ENCODE measurements around the gene ALOX5AP. TPM values are rescaled to one million over a fixed set of nuclear protein-coding genes. Genes with fewer than 3 reads are reported as not detected.

The ALOX5AP gene
- total and polyA plus RNA-seq, 4 donors: 17.9 to 753 (median 111) TPM

DNA sequence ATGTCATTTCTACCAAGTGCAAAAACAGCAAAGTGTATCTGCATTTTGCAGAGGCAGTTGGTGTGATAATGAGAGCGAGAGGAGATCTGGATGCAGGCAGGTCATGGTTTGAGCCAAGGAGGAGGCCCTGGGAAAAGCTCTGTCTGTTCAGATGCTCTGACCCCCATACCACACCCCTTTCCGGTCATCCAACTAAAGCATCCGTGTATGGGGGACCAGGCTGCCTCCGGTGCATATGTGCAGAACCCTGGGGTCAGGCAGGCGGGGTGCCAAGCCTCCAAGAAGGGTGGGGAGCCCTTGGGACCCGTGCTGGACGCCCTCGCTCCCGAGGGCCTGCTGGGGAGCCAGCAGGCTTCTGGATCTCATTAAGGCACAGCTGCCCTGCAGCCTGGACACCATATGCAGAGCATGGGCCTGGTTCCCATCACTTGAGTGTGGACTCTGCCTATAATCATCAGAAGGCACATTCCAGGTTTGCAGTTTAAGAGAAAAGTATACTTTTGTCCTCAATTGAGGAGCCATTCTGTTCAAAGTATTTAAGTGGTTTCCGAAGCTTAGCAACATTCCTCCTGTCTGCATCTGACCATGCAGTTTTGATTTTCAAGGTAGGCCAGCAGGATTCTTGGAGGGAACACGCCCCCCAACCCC lies 56.1 kb downstream of the ALOX5AP start:
- TF ChIP-seq, protein P1, sequence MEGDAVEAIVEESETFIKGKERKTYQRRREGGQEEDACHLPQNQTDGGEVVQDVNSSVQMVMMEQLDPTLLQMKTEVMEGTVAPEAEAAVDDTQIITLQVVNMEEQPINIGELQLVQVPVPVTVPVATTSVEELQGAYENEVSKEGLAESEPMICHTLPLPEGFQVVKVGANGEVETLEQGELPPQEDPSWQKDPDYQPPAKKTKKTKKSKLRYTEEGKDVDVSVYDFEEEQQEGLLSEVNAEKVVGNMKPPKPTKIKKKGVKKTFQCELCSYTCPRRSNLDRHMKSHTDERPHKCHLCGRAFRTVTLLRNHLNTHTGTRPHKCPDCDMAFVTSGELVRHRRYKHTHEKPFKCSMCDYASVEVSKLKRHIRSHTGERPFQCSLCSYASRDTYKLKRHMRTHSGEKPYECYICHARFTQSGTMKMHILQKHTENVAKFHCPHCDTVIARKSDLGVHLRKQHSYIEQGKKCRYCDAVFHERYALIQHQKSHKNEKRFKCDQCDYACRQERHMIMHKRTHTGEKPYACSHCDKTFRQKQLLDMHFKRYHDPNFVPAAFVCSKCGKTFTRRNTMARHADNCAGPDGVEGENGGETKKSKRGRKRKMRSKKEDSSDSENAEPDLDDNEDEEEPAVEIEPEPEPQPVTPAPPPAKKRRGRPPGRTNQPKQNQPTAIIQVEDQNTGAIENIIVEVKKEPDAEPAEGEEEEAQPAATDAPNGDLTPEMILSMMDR (IDR thresholded peaks at IDR 0.05; ENCODE audit: control extremely low read depth, extremely low read depth): no peak
- no peak for ATAC-seq (ENCODE audit: insufficient read depth, low FRiP score)
- Histone ChIP-seq H3K4me3 (no peak overlapping the region), H3K9me3 (ENCODE audit: control insufficient read depth in 4 of 4, insufficient read depth in 3 of 4, low read length in 3 of 4) (no peaks in the 10 kb centered on the region), H3K4me1 (ENCODE audit: control insufficient read depth in 5 of 5, insufficient read depth in 5 of 5, low read length in 5 of 5) (peaks cover 0 to 25% (median 9%) of the 10 kb centered on the region in 5 donors), H3K27ac (ENCODE audit: low read depth in 1 of 2, low read length in 1 of 2) (no peak overlapping the region), H3K27me3 (ENCODE audit: control insufficient read depth in 3 of 3, insufficient read depth in 3 of 3, low read length in 2 of 3) (no peaks in the 10 kb centered on the region), H3K36me3 (ENCODE audit: control insufficient read depth in 4 of 4, insufficient read depth in 4 of 4, low read length in 4 of 4) (no peaks in the 10 kb centered on the region), H3K9ac (ENCODE audit: insufficient read depth in 1 of 2, low read length in 2 of 2) (no peak overlapping the region)
- WGBS, 2 donors: 87 to 92% methylated on average over 11 of the region's 11 CpGs
- no peak for DNase-seq

DNA sequence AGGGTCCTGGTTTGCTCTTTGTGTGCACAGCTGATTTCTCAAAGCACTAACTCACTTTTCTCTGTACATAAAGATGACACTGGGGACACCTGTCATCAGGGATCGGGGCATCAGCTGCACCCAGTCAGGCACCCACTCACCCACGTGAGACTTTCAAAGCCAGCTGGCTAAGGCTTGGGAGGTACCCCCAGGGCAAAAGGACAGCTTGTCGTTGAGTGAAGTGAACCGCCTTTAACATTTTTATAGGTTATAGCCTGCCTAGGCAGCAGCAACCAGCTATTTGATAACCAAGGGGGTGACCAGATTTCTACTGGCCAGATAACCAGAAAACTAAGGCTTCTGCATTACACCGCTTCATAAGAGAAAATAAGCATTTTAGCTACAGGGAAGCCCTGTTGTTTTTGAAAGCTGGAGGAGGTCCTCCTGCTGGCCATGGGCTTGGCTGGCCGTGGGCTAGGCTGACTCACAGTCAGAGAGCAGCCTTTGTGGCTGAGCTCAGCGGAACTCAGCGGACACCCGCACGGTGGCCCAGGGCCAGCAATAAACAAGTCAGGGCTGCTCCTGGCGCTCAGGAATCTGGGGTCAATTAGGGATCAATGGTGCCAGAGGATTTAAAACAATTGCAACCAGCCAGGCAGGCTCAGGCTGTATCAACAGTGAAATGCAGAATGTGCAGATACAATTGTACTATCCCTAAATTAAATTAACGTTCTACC lies 57.1 kb downstream of the ALOX5AP start:
- Histone ChIP-seq H3K4me1 (ENCODE audit: control insufficient read depth in 5 of 5, insufficient read depth in 5 of 5, low read length in 5 of 5) (peaks cover 0 to 33% (median 15%) of the 10 kb centered on the region in 5 donors), H3K27me3 (ENCODE audit: control insufficient read depth in 3 of 3, insufficient read depth in 3 of 3, low read length in 2 of 3) (no peaks in the 10 kb centered on the region), H3K36me3 (ENCODE audit: control insufficient read depth in 4 of 4, insufficient read depth in 4 of 4, low read length in 4 of 4) (no peaks in the 10 kb centered on the region), H3K4me3 (no peak overlapping the region), H3K9ac (ENCODE audit: insufficient read depth in 1 of 2, low read length in 2 of 2) (peak overlapping the region; percentile 5 to 17), H3K9me3 (ENCODE audit: control insufficient read depth in 4 of 4, insufficient read depth in 3 of 4, low read length in 3 of 4) (no peaks in the 10 kb centered on the region), H3K27ac (ENCODE audit: low read depth in 1 of 2, low read length in 1 of 2) (peak overlapping the region in 1 of 2 donors; percentile 35)
- DNase-seq: peak; percentile 86 to 92 (median 87)
- 59 to 79% methylated on average over 12 of the region's 12 CpGs for WGBS, 2 donors
- TF ChIP-seq, protein P1 (IDR thresholded peaks at IDR 0.05; ENCODE audit: control extremely low read depth, extremely low read depth): no peak
- ATAC-seq (ENCODE audit: insufficient read depth, low FRiP score): peak; percentile 83

DNA sequence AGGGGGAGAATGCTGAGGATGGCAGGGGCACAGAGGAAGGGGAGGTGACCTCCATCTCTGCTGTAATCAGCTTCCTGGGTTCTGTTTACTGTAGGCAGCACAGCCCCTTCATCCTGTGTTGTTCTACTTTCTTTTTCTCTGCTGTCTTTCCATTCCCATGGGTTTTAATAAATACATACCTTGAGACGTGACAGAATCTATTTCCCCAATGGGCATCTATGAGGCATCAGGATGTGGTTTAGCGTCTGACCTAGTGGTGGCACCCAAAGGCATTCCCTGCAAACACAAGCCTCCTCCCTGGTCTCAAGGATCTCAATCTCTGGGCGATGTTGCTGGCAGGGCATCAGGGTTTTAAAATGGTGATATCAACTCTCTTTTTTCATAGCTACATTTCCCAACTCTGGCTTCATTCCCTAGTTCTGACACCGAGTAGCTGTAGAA lies 60.8 kb downstream of the ALOX5AP start:
- H3K9ac ChIP-seq (ENCODE audit: insufficient read depth in 1 of 2, low read length in 2 of 2): peak overlapping the region in 1 of 2 donors; percentile 15
- H3K36me3 ChIP-seq (ENCODE audit: control insufficient read depth in 4 of 4, insufficient read depth in 4 of 4, low read length in 4 of 4): no peaks in the 10 kb centered on the region
- H3K4me1 ChIP-seq (ENCODE audit: control insufficient read depth in 5 of 5, insufficient read depth in 5 of 5, low read length in 5 of 5): peaks cover 0 to 44% (median 15%) of the 10 kb centered on the region in 5 donors
- TF ChIP-seq, protein P1 (IDR thresholded peaks at IDR 0.05; ENCODE audit: control extremely low read depth, extremely low read depth): no peak
- H3K27ac ChIP-seq (ENCODE audit: low read depth in 1 of 2, low read length in 1 of 2): no peak overlapping the region
- H3K27me3 ChIP-seq (ENCODE audit: control insufficient read depth in 3 of 3, insufficient read depth in 3 of 3, low read length in 2 of 3): no peaks in the 10 kb centered on the region
- DNase-seq (peak in 2 of 3 donors; percentile 54 to 69), ATAC-seq (ENCODE audit: insufficient read depth, low FRiP score) (no peak)
- 38 to 41% methylated on average over 4 of the region's 4 CpGs for WGBS, 2 donors
- no peaks in the 10 kb centered on the region for H3K9me3 ChIP-seq (ENCODE audit: control insufficient read depth in 4 of 4, insufficient read depth in 3 of 4, low read length in 3 of 4)
- no peak overlapping the region for H3K4me3 ChIP-seq

All from lung (tissue), 12 donors.